Ishikawa (cell line): ENCODE measurements around the gene SLC27A5.

Experiments used
- CREB1 ChIP-seq: IDR thresholded peaks from 2 replicates; pipeline ENCODE4 v1.6.1; 2012; ENCODE audit warnings: low read depth
- FOXM1 ChIP-seq: IDR thresholded peaks from 2 replicates; pipeline ENCODE4 v1.6.1; 2012; ENCODE audit warnings: low read depth, borderline replicate concordance
- RAD21 ChIP-seq: IDR thresholded peaks from 2 replicates; pipeline ENCODE4 v1.6.1; 2012; ENCODE audit warnings: low read depth
- TCF12 ChIP-seq: IDR thresholded peaks from 2 replicates; pipeline ENCODE4 v1.6.1; 2012; ENCODE audit warnings: low read depth
- YY1 ChIP-seq: IDR thresholded peaks from 2 replicates; pipeline ENCODE4 v1.6.1; 2012; ENCODE audit warnings: low read depth
- TF ChIP-seq, protein P1 (sequence below): IDR thresholded peaks from 2 replicates; pipeline ENCODE4 v1.6.1; 2012
- TF ChIP-seq, protein P2 (sequence below): IDR thresholded peaks from 2 replicates; pipeline ENCODE4 v1.6.1; 2012

DNA sequence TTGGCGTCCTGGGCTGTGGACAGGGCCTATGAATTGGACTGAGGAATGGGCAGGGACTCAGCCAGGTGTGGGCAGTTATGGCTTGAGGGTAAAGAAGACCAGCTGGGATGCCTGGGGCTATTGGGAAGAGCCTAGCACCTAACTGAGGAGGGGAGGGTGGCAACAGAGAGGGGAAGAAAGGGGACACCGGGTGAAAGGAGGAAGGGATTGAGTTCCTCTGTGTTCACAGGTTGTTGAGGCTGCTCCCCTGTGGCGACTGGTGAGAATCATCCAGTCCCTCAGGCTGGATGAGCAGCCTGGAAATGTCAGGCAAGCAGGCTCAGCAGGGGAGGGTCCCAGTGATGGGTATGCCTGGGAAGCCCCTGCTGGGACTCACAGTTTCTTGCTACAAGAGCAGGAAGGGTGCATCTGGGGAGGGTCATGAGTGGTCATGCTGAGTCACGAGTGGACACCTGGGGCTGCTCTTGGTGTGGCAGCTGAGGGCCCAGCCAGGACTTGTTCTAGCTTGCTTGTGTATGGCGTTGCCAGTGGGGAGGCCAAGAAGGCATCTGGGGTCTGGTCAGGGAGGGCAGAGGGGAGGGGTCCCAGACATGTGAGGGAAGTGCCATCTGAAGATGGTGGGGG, 43.5 kb downstream of the SLC27A5 start:
- TF ChIP-seq, protein P1, sequence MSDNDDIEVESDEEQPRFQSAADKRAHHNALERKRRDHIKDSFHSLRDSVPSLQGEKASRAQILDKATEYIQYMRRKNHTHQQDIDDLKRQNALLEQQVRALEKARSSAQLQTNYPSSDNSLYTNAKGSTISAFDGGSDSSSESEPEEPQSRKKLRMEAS = no peak
- TF ChIP-seq RAD21 (no peak), TCF12 (no peak), CREB1 (no peak), FOXM1 (no peak), YY1 (no peak)
- TF ChIP-seq, protein P2, sequence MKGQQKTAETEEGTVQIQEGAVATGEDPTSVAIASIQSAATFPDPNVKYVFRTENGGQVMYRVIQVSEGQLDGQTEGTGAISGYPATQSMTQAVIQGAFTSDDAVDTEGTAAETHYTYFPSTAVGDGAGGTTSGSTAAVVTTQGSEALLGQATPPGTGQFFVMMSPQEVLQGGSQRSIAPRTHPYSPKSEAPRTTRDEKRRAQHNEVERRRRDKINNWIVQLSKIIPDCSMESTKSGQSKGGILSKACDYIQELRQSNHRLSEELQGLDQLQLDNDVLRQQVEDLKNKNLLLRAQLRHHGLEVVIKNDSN = no peak
